Hepatocyte (in vitro differentiated cells): ENCODE results near the gene POU4F1. TPM values are rescaled to one million over a fixed set of nuclear protein-coding genes. Genes with fewer than 3 reads are reported as not detected.

Source experiments
- DNase-seq: peaks from one replicate; pipeline ENCODE4 v3.0.0-alpha.2; 2016; ENCODE audit warnings: low spot score
- H2AFZ ChIP-seq: fragments of 200-600 bp; sonication (generic); 2 replicates; pipeline ENCODE4 v1.6.0; 2016; ENCODE audit warnings: antibody characterized with exemption, mild to moderate bottlenecking
- H3K27ac ChIP-seq: fragments of 200-600 bp; sonication (generic); 2 replicates; pipeline ENCODE4 v1.5.1; 2016; ENCODE audit warnings: mild to moderate bottlenecking
- H3K27me3 ChIP-seq: fragments of 200-600 bp; sonication (generic); 2 replicates; pipeline ENCODE4 v1.6.1; 2016
- H3K36me3 ChIP-seq: fragments of 200-600 bp; sonication (generic); replicated peaks from 2 replicates; pipeline ENCODE4 v1.5.1; 2016; ENCODE audit warnings: low read depth; ENCODE audit not compliant: insufficient read depth
- H3K4me1 ChIP-seq: fragments of 200-600 bp; sonication (generic); 2 replicates; pipeline ENCODE4 v1.5.1; 2016; ENCODE audit warnings: mild to moderate bottlenecking, moderate library complexity; ENCODE audit not compliant: insufficient read depth
- H3K4me2 ChIP-seq: fragments of 200-600 bp; sonication (generic); 2 replicates; pipeline ENCODE4 v1.6.0; 2016
- H3K4me3 ChIP-seq: fragments of 200-600 bp; sonication (generic); 2 replicates; pipeline ENCODE4 v1.5.1; 2016; ENCODE audit warnings: mild to moderate bottlenecking
- H3K79me2 ChIP-seq: fragments of 200-600 bp; sonication (generic); 2 replicates; pipeline ENCODE4 v1.6.0; 2017; ENCODE audit warnings: mild to moderate bottlenecking
- H3K9me2 ChIP-seq: fragments of 200-600 bp; sonication (generic); replicated peaks from 2 replicates; pipeline ENCODE4 v1.6.0; 2017; ENCODE audit warnings: mild to moderate bottlenecking; ENCODE audit not compliant: insufficient read depth
- H3K9me3 ChIP-seq: fragments of 200-600 bp; sonication (generic); 2 replicates; pipeline ENCODE4 v1.5.1; 2016; ENCODE audit warnings: low read depth, mild to moderate bottlenecking
- H4K20me1 ChIP-seq: fragments of 200-600 bp; sonication (generic); 2 replicates; pipeline ENCODE4 v1.6.0; 2016; ENCODE audit warnings: mild to moderate bottlenecking; ENCODE audit not compliant: insufficient read depth, poor library complexity, severe bottlenecking
- CTCF ChIP-seq: fragments of 200-600 bp; sonication (generic); IDR thresholded peaks from 2 replicates; pipeline ENCODE4 v1.5.1; 2016; ENCODE audit warnings: antibody characterized with exemption, mild to moderate bottlenecking; ENCODE audit not compliant: poor library complexity
- EZH2 ChIP-seq: fragments of 200-600 bp; sonication (generic); IDR thresholded peaks from 2 replicates; pipeline ENCODE4 v1.6.1; 2016; ENCODE audit warnings: antibody characterized with exemption, mild to moderate bottlenecking, borderline replicate concordance
- EZH2phosphoT487 ChIP-seq: fragments of 200-600 bp; sonication (generic); IDR thresholded peaks from one replicate; pipeline ENCODE4 v1.6.1; 2018; ENCODE audit warnings: antibody characterized with exemption, mild to moderate bottlenecking, low read depth, moderate library complexity; ENCODE audit not compliant: unreplicated experiment, severe bottlenecking
- WGBS: methylation state at CpG from one replicate; pipeline ENCODE4 v1.1.6; 2016; ENCODE audit warnings: low lambda C conversion rate; ENCODE audit errors: missing lambda C conversion rate; 5-methylcytosine and 5-hydroxymethylcytosine counted together
- polyA plus RNA-seq: library from polyadenylated mRNA; unstranded; fragments of >200 nt; fragmentation: Nextera tagmentation; extraction: Ambion mirVana; gene quantifications from 2 replicates; pipeline ENCODE4 v1.2.1, GENCODE V29; 2016
- total RNA-seq: library from RNA; depleted of rRNA; stranded (reverse); fragments of >200 nt; gene quantifications from 2 replicates; pipeline ENCODE4 v1.2.3, GENCODE V29; 2014

POU4F1 gene
- total and polyA plus RNA-seq, 2 experiments from 2014 or later = 0.16 to 0.17 TPM

- WGBS = 9% methylated on average over 15 of the region's 15 CpGs
- Histone ChIP-seq H3K79me2 (no peaks in the 10 kb centered on the region), H2AFZ (peak overlapping the region; percentile 71), H3K27ac (no peak overlapping the region), H3K9me3 (no peaks in the 10 kb centered on the region), H3K4me1 (peaks cover 12% of the 10 kb centered on the region), H3K27me3 (peaks cover 96% of the 10 kb centered on the region), H3K36me3 (no peaks in the 10 kb centered on the region), H3K9me2 (no peaks in the 10 kb centered on the region), H4K20me1 (no peaks in the 10 kb centered on the region), H3K4me3 (peak overlapping the region; percentile 47), H3K4me2 (peak overlapping the region; percentile 96)
- DNase-seq = no peak
- TF ChIP-seq EZH2phosphoT487 = no peak
- no peak for TF ChIP-seq CTCF
- TF ChIP-seq EZH2 = no peak
Measured at GRCh38 chr13:78608252-78608687, 4.9 kb upstream of the POU4F1 start.

- Histone ChIP-seq H3K27me3 (peaks cover 100% of the 10 kb centered on the region), H4K20me1 (no peaks in the 10 kb centered on the region), H3K9me3 (no peaks in the 10 kb centered on the region), H3K4me2 (peak overlapping the region; percentile 52), H3K4me3 (no peak overlapping the region), H2AFZ (no peak overlapping the region), H3K36me3 (no peaks in the 10 kb centered on the region), H3K9me2 (no peaks in the 10 kb centered on the region), H3K4me1 (peaks cover 16% of the 10 kb centered on the region), H3K27ac (no peak overlapping the region), H3K79me2 (no peaks in the 10 kb centered on the region)
- DNase-seq = no peak
- WGBS = 3% methylated on average over 42 of the region's 42 CpGs
- TF ChIP-seq EZH2 (peak; percentile 87), EZH2phosphoT487 (no peak), CTCF (no peak)
Measured at GRCh38 chr13:78607409-78608251, 4.3 kb upstream of the POU4F1 start.

GRCh38 chr13:78606471-78607408 lies 3.4 kb upstream of the POU4F1 start:
- no peak for DNase-seq
- Histone ChIP-seq H4K20me1 (no peaks in the 10 kb centered on the region), H3K4me1 (peaks cover 16% of the 10 kb centered on the region), H3K79me2 (no peaks in the 10 kb centered on the region), H2AFZ (no peak overlapping the region), H3K9me2 (no peaks in the 10 kb centered on the region), H3K27me3 (peaks cover 96% of the 10 kb centered on the region), H3K9me3 (no peaks in the 10 kb centered on the region), H3K36me3 (no peaks in the 10 kb centered on the region), H3K4me3 (no peak overlapping the region), H3K27ac (no peak overlapping the region), H3K4me2 (peak overlapping the region; percentile 52)
- 7% methylated on average over 30 of the region's 30 CpGs for WGBS
- peak; percentile 97 for TF ChIP-seq EZH2
- no peak for TF ChIP-seq CTCF
- peak; percentile 71 for TF ChIP-seq EZH2phosphoT487
